ENCODE results near the gene IRF8.

- TF ChIP-seq CTCF (conservative IDR thresholded peaks at IDR 0.05 in 1 of 2, IDR thresholded peaks at IDR 0.05 in 1 of 2; ENCODE audit: low read depth in 1 of 2, low read length in 2 of 2), result no peak
- TF ChIP-seq EZH2 (IDR thresholded peaks at IDR 0.05; ENCODE audit: low read length, missing control alignments), result no peak
These were observed 48.5 kb upstream of the IRF8 start for GRCh38 chr16:85850344-85850880.
